Nephron (organoid): ENCODE data around the gene PRICKLE2.
A peak's percentile ranks its signal among the peaks of the same experiment; 100 is the strongest.

Experiments used
- H3K27ac Mint-ChIP-seq, 3 experiments: 2 replicates each; pipeline ENCODE4 v1.8.0; 2020; ENCODE audit warnings: mixed read lengths in 3 of 3, mild to moderate bottlenecking in 2 of 3, moderate library complexity in 1 of 3
- H3K27me3 Mint-ChIP-seq: 2 replicates; pipeline ENCODE4 v1.8.0; 2021; ENCODE audit warnings: low read depth, mild to moderate bottlenecking, moderate library complexity, mixed read lengths
- H3K36me3 Mint-ChIP-seq: 2 replicates; pipeline ENCODE4 v1.8.0; 2020; ENCODE audit warnings: low read depth, mixed read lengths
- H3K4me1 Mint-ChIP-seq: 2 replicates; pipeline ENCODE4 v1.8.0; 2020; ENCODE audit warnings: mixed read lengths
- H3K4me3 Mint-ChIP-seq, 3 experiments: 2 replicates each; pipeline ENCODE4 v1.8.0; 2020; ENCODE audit warnings: mild to moderate bottlenecking in 3 of 3, mixed read lengths in 3 of 3, moderate library complexity in 2 of 3
- H3K9me3 Mint-ChIP-seq: 2 replicates; pipeline ENCODE4 v1.8.0; 2020; ENCODE audit warnings: mixed read lengths
- TF ChIP-seq, protein P1 (sequence below), 3 experiments: fragments of 200-600 bp; sonication (generic); IDR thresholded peaks; one replicate each; pipeline ENCODE4 v1.5.0; 2021; ENCODE audit warnings: antibody characterized with exemption in 3 of 3; ENCODE audit not compliant: unreplicated experiment in 3 of 3

The PRICKLE2 gene

DNA sequence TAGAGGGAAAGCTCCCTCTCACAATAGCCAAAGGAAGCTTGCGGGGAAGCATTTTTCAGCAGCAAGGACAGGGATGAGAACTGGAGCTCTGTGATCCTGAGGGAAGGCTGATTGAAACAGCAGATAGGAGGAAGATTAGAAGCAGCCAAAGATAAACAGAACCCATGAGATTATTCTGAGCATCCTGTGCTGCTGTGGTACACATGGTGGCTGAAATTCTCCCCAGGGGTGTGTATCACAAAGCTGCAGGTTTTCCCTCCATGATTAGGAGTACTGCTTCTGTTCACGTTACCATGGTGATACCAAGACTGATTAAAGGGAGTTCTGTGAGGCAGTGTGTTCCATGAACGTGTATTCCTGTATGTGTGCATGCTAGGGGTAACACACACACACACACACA, 171.7 kb downstream of the PRICKLE2 start:
- TF ChIP-seq, protein P1, sequence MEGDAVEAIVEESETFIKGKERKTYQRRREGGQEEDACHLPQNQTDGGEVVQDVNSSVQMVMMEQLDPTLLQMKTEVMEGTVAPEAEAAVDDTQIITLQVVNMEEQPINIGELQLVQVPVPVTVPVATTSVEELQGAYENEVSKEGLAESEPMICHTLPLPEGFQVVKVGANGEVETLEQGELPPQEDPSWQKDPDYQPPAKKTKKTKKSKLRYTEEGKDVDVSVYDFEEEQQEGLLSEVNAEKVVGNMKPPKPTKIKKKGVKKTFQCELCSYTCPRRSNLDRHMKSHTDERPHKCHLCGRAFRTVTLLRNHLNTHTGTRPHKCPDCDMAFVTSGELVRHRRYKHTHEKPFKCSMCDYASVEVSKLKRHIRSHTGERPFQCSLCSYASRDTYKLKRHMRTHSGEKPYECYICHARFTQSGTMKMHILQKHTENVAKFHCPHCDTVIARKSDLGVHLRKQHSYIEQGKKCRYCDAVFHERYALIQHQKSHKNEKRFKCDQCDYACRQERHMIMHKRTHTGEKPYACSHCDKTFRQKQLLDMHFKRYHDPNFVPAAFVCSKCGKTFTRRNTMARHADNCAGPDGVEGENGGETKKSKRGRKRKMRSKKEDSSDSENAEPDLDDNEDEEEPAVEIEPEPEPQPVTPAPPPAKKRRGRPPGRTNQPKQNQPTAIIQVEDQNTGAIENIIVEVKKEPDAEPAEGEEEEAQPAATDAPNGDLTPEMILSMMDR (IDR thresholded peaks at IDR 0.05; ENCODE audit: unreplicated experiment in 3 of 3), result no peak
- Mint-ChIP-seq H3K4me1 (peaks cover 27% of the 10 kb centered on the region), H3K27ac (peak overlapping the region in 1 of 3 experiments; percentile 14), H3K36me3 (no peaks in the 10 kb centered on the region), H3K27me3 (peaks cover 4% of the 10 kb centered on the region), H3K9me3 (no peaks in the 10 kb centered on the region), H3K4me3 (no peak overlapping the region)

DNA sequence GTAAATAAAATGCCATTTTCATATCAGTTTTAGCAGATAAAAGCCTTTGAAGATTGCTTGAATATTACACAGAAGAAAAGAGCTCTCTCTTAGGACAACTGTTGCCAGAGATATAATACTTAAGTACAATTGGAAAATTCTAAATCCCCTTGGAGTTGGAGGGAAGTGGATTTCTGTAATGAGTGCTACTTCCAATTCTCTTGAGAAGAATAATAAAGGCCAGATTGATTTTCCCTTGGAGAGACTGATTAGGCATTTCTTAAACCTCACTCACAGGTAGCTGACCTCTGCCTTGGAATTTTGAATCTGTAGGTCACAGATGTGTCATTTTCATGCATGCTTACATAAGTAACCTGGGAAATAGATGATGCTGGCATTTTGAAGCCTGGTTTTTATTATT, 172.1 kb downstream of the PRICKLE2 start:
- TF ChIP-seq, protein P1 (IDR thresholded peaks at IDR 0.05; ENCODE audit: unreplicated experiment in 3 of 3), result no peak
- Mint-ChIP-seq H3K4me1 (peaks cover 22% of the 10 kb centered on the region), H3K27ac (no peak overlapping the region), H3K9me3 (no peaks in the 10 kb centered on the region), H3K36me3 (no peaks in the 10 kb centered on the region), H3K27me3 (peaks cover 4% of the 10 kb centered on the region), H3K4me3 (no peak overlapping the region)

DNA sequence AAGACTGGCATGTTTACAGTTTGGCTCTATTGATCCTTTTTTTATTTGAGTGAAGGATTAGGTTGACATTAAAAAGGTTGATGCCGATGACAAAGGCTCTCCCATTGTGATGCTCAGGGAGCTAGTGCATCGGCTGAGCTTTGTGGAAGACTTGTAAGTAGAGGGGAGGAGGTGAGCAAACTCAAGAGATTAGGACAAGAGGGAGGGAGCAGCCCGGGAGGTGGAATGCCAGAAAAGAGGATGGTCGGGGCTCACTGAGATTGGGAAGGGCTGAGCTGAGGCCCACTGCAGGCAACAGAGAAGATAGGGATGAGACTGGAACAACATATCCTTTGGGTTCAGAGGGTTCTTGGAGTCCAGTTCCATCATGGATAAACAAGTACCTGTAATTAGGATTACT, 175.4 kb downstream of the PRICKLE2 start:
- Mint-ChIP-seq H3K9me3 (no peaks in the 10 kb centered on the region), H3K36me3 (no peaks in the 10 kb centered on the region), H3K27ac (no peak overlapping the region), H3K27me3 (peaks cover 4% of the 10 kb centered on the region), H3K4me1 (peaks cover 32% of the 10 kb centered on the region), H3K4me3 (no peak overlapping the region)
- TF ChIP-seq, protein P1 (IDR thresholded peaks at IDR 0.05; ENCODE audit: unreplicated experiment in 3 of 3), result no peak

DNA sequence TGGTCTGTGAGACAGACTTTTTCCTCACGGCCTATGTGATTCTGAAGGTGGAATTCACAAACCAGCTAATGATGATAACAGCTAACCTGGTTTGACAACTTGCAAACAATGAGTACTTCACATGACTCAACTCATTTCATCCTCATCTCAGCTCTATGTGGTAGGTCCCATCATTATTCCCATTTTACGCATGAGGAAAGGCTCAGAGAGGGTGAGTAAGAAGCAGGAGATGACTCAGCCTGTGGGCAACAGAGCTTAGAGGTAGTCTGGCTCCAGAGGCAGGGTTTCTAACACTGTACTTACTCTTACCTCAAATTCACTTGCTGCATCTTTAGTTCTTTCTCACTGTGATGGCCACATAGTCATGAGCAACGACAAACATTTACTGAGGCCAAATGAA, 176.1 kb downstream of the PRICKLE2 start:
- TF ChIP-seq, protein P1 (IDR thresholded peaks at IDR 0.05; ENCODE audit: unreplicated experiment in 3 of 3), result no peak
- H3K4me3 Mint-ChIP-seq, result no peak overlapping the region
- H3K27ac Mint-ChIP-seq, result no peak overlapping the region
- no peaks in the 10 kb centered on the region for H3K9me3 Mint-ChIP-seq
- H3K4me1 Mint-ChIP-seq, result peaks cover 27% of the 10 kb centered on the region
- no peaks in the 10 kb centered on the region for H3K36me3 Mint-ChIP-seq
- peaks cover 4% of the 10 kb centered on the region for H3K27me3 Mint-ChIP-seq

DNA sequence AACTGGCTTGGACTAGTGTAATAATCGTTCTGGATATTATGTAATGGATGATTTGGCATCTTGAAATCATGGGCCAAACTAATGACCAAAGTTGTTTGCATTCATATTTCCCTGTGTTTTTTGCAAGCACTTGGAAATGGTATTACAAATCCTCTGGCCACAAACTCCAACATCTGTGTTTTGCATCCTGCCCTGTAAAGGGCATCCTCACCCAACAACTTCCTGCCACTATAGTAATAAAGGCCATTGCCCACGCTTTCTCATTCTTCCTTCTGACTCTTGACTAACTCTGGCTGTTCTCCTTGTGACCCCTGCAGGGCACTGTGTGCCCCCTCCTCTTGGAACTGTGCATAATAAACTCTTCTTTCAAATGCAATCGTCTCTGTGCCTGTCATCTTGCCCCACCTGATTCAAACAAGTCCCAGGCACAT, 176.6 kb downstream of the PRICKLE2 start:
- TF ChIP-seq, protein P1 (IDR thresholded peaks at IDR 0.05; ENCODE audit: unreplicated experiment in 3 of 3), result no peak
- H3K27ac Mint-ChIP-seq, result no peak overlapping the region
- no peak overlapping the region for H3K4me3 Mint-ChIP-seq
- peaks cover 4% of the 10 kb centered on the region for H3K27me3 Mint-ChIP-seq
- no peaks in the 10 kb centered on the region for H3K36me3 Mint-ChIP-seq
- H3K9me3 Mint-ChIP-seq, result no peaks in the 10 kb centered on the region
- H3K4me1 Mint-ChIP-seq, result peaks cover 27% of the 10 kb centered on the region

DNA sequence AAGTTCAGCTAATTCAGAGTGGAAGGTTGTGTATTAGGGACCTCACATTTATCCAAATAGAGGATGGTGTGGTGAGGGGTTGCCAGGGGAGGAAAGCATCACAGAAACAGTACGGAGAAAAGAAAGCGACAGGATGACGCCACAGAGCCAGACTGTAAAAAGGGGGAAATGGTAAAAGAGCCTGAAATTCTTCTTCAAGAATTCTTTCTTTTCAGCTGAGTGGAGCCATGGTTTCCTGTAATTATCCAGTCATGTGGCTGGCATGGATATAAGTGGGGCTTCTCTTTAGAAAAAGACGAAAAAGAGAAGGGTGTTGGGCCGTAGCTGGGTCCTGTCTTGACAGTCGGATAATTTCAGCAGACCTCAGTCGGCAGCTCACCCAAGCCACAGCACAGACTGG, 177.5 kb downstream of the PRICKLE2 start:
- peaks cover 4% of the 10 kb centered on the region for H3K27me3 Mint-ChIP-seq
- H3K9me3 Mint-ChIP-seq, result no peaks in the 10 kb centered on the region
- TF ChIP-seq, protein P1 (IDR thresholded peaks at IDR 0.05; ENCODE audit: unreplicated experiment in 3 of 3), result no peak
- H3K4me1 Mint-ChIP-seq, result peaks cover 27% of the 10 kb centered on the region
- no peak overlapping the region for H3K4me3 Mint-ChIP-seq
- peak overlapping the region; percentile 5 to 27 (median 22) for H3K27ac Mint-ChIP-seq
- no peaks in the 10 kb centered on the region for H3K36me3 Mint-ChIP-seq
